Mucosa of stomach (tissue), 1 donor: Measurements from ENCODE around the gene FGFR2.
"Not testable (repeated sequence)": the region's sequence is repeated elsewhere in the genome, so short reads cannot be mapped to it uniquely, and the experiment has no call there.

Source experiments
- H3K27me3 ChIP-seq: one replicate; pipeline ENCODE4 v1.7.0; 2013; ENCODE audit warnings: mild to moderate bottlenecking, low read length; ENCODE audit not compliant: control insufficient read depth, insufficient read depth
- H3K36me3 ChIP-seq: one replicate; pipeline ENCODE4 v1.7.0; 2013; ENCODE audit warnings: low read length; ENCODE audit not compliant: control insufficient read depth, insufficient read depth
- H3K4me1 ChIP-seq: one replicate; pipeline ENCODE4 v1.7.0; 2013; ENCODE audit warnings: mild to moderate bottlenecking, low read length; ENCODE audit not compliant: control insufficient read depth, insufficient read depth
- H3K4me3 ChIP-seq: one replicate; pipeline ENCODE4 v1.7.0; 2013; ENCODE audit warnings: low read length
- H3K9ac ChIP-seq: one replicate; pipeline ENCODE4 v1.7.0; 2013; ENCODE audit warnings: mild to moderate bottlenecking, low read length, moderate library complexity
- H3K9me3 ChIP-seq: one replicate; pipeline ENCODE4 v1.7.0; 2013; ENCODE audit warnings: mild to moderate bottlenecking, low read length, moderate library complexity; ENCODE audit not compliant: control insufficient read depth
- donor health status: Pancreatic carcinoma.

FGFR2 gene

GRCh38 chr10:121524157-121524817, 74.0 kb downstream of the FGFR2 start:
- Histone ChIP-seq H3K4me3 (no peak overlapping the region), H3K27me3 (no peaks in the 10 kb centered on the region), H3K4me1 (peaks cover 35% of the 10 kb centered on the region), H3K9ac (no peak overlapping the region), H3K36me3 (no peaks in the 10 kb centered on the region), H3K9me3 (no peaks in the 10 kb centered on the region)

- Histone ChIP-seq H3K36me3 (no peaks in the 10 kb centered on the region), H3K9me3 (no peaks in the 10 kb centered on the region), H3K4me3 (no peak overlapping the region), H3K9ac (no peak overlapping the region), H3K4me1 (peaks cover 35% of the 10 kb centered on the region), H3K27me3 (no peaks in the 10 kb centered on the region)
Measured at GRCh38 chr10:121522831-121523230, 75.4 kb downstream of the FGFR2 start.

GRCh38 chr10:121521794-121522556, 76.3 kb downstream of the FGFR2 start:
- no peak overlapping the region for H3K9ac ChIP-seq
- H3K4me3 ChIP-seq = no peak overlapping the region
- no peaks in the 10 kb centered on the region for H3K27me3 ChIP-seq
- H3K4me1 ChIP-seq = peaks cover 35% of the 10 kb centered on the region
- no peaks in the 10 kb centered on the region for H3K9me3 ChIP-seq
- H3K36me3 ChIP-seq = no peaks in the 10 kb centered on the region

- not testable (repeated sequence) for H3K4me3 ChIP-seq, H3K9me3 ChIP-seq, H3K36me3 ChIP-seq, H3K9ac ChIP-seq, H3K27me3 ChIP-seq
- peaks cover 30% of the 10 kb centered on the region for H3K4me1 ChIP-seq
Measured at GRCh38 chr10:121520526-121520925, 77.7 kb downstream of the FGFR2 start.

- H3K4me3 ChIP-seq = no peak overlapping the region
- H3K9ac ChIP-seq = no peak overlapping the region
- H3K27me3 ChIP-seq = no peaks in the 10 kb centered on the region
- H3K9me3 ChIP-seq = no peaks in the 10 kb centered on the region
- H3K4me1 ChIP-seq = peaks cover 25% of the 10 kb centered on the region
- no peaks in the 10 kb centered on the region for H3K36me3 ChIP-seq
Measured at GRCh38 chr10:121519901-121520493, 78.2 kb downstream of the FGFR2 start.

GRCh38 chr10:121519411-121519810, 78.8 kb downstream of the FGFR2 start:
- Histone ChIP-seq H3K9ac (no peak overlapping the region), H3K9me3 (no peaks in the 10 kb centered on the region), H3K36me3 (no peaks in the 10 kb centered on the region), H3K4me3 (no peak overlapping the region), H3K4me1 (peaks cover 19% of the 10 kb centered on the region), H3K27me3 (no peaks in the 10 kb centered on the region)

- peaks cover 9% of the 10 kb centered on the region for H3K4me1 ChIP-seq
- no peaks in the 10 kb centered on the region for H3K27me3 ChIP-seq
- no peaks in the 10 kb centered on the region for H3K9me3 ChIP-seq
- H3K36me3 ChIP-seq = no peaks in the 10 kb centered on the region
- no peak overlapping the region for H3K9ac ChIP-seq
- no peak overlapping the region for H3K4me3 ChIP-seq
Measured at GRCh38 chr10:121518333-121518732, 79.9 kb downstream of the FGFR2 start.

- Histone ChIP-seq H3K9ac (no peak overlapping the region), H3K9me3 (no peaks in the 10 kb centered on the region), H3K36me3 (no peaks in the 10 kb centered on the region), H3K4me1 (no peaks in the 10 kb centered on the region), H3K27me3 (no peaks in the 10 kb centered on the region), H3K4me3 (no peak overlapping the region)
Measured at GRCh38 chr10:121516093-121516865, 82.0 kb downstream of the FGFR2 start.

GRCh38 chr10:121514141-121514865, 83.9 kb downstream of the FGFR2 start:
- H3K36me3 ChIP-seq = peaks cover 5% of the 10 kb centered on the region
- no peak overlapping the region for H3K9ac ChIP-seq
- no peak overlapping the region for H3K4me3 ChIP-seq
- H3K9me3 ChIP-seq = no peaks in the 10 kb centered on the region
- no peaks in the 10 kb centered on the region for H3K4me1 ChIP-seq
- no peaks in the 10 kb centered on the region for H3K27me3 ChIP-seq

- no peaks in the 10 kb centered on the region for H3K9me3 ChIP-seq
- no peak overlapping the region for H3K9ac ChIP-seq
- H3K4me1 ChIP-seq = no peaks in the 10 kb centered on the region
- peaks cover 5% of the 10 kb centered on the region for H3K36me3 ChIP-seq
- H3K4me3 ChIP-seq = no peak overlapping the region
- H3K27me3 ChIP-seq = no peaks in the 10 kb centered on the region
Measured at GRCh38 chr10:121511943-121512342, 86.3 kb downstream of the FGFR2 start.

- H3K27me3 ChIP-seq = no peaks in the 10 kb centered on the region
- H3K4me3 ChIP-seq = no peak overlapping the region
- no peaks in the 10 kb centered on the region for H3K4me1 ChIP-seq
- H3K9me3 ChIP-seq = no peaks in the 10 kb centered on the region
- no peak overlapping the region for H3K9ac ChIP-seq
- H3K36me3 ChIP-seq = peaks cover 5% of the 10 kb centered on the region
Measured at GRCh38 chr10:121511460-121511859, 86.8 kb downstream of the FGFR2 start.
